ENCODE measurements around the gene LMAN2L. TPM values are rescaled to one million over a fixed set of nuclear protein-coding genes. Genes with fewer than 3 reads are reported as not detected.

Gene LMAN2L
- total and polyA plus RNA-seq, 2 donors (not counting 1 experiment from before 2014, with no cell fraction given) = 24.7 to 41.1 TPM

- Histone ChIP-seq H3K4me2 (ENCODE audit: extremely low read depth, insufficient read depth, low read length) (no peak overlapping the region), H3K27ac (ENCODE audit: insufficient read depth, low read length) (no peak overlapping the region)
Observed at GRCh38 chr2:96770442-96771202, 30.8 kb upstream of the LMAN2L start.

GRCh38 chr2:96769814-96770213 is 29.9 kb upstream of the LMAN2L start:
- Histone ChIP-seq H3K27me3 (ENCODE audit: control insufficient read depth, insufficient read depth, low read length) (no peaks in the 10 kb centered on the region), H3K27ac (ENCODE audit: insufficient read depth, low read length) (no peak overlapping the region), H4K20me1 (ENCODE audit: control insufficient read depth, extremely low read depth, insufficient read depth, low read length) (no peaks in the 10 kb centered on the region), H2AFZ (ENCODE audit: low read length) (no peak overlapping the region), H3K79me2 (ENCODE audit: control insufficient read depth, insufficient read depth, low read length) (no peaks in the 10 kb centered on the region), H3K9ac (ENCODE audit: insufficient read depth, low read length) (no peak overlapping the region), H3K9me3 (ENCODE audit: control insufficient read depth, insufficient read depth, low read depth, low read length) (no peaks in the 10 kb centered on the region), H3K4me3 (replicated peaks in 1 of 4; ENCODE audit: control extremely low read depth in 1 of 4, insufficient read depth in 1 of 4, low read depth in 3 of 4, low read length in 4 of 4) (no peak overlapping the region), H3K4me2 (ENCODE audit: extremely low read depth, insufficient read depth, low read length) (no peak overlapping the region), H3K36me3 (ENCODE audit: control insufficient read depth, insufficient read depth, low read length) (no peaks in the 10 kb centered on the region), H3K4me1 (ENCODE audit: control insufficient read depth, extremely low read depth, insufficient read depth, low read length) (no peaks in the 10 kb centered on the region)
- DNase-seq (ENCODE audit: low read depth in 2 of 2) = no peak
- TF ChIP-seq, protein P1, sequence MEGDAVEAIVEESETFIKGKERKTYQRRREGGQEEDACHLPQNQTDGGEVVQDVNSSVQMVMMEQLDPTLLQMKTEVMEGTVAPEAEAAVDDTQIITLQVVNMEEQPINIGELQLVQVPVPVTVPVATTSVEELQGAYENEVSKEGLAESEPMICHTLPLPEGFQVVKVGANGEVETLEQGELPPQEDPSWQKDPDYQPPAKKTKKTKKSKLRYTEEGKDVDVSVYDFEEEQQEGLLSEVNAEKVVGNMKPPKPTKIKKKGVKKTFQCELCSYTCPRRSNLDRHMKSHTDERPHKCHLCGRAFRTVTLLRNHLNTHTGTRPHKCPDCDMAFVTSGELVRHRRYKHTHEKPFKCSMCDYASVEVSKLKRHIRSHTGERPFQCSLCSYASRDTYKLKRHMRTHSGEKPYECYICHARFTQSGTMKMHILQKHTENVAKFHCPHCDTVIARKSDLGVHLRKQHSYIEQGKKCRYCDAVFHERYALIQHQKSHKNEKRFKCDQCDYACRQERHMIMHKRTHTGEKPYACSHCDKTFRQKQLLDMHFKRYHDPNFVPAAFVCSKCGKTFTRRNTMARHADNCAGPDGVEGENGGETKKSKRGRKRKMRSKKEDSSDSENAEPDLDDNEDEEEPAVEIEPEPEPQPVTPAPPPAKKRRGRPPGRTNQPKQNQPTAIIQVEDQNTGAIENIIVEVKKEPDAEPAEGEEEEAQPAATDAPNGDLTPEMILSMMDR (conservative IDR thresholded peaks at IDR 0.05 in 1 of 2, IDR thresholded peaks at IDR 0.05 in 1 of 2; ENCODE audit: low read depth in 1 of 2, low read length in 2 of 2) = no peak
- TF ChIP-seq EZH2 (IDR thresholded peaks at IDR 0.05; ENCODE audit: low read length, missing control alignments) = no peak

More at GRCh38 chr2:96770442-96771202, 30.8 kb upstream of the LMAN2L start:
- Histone ChIP-seq H3K27me3 (ENCODE audit: control insufficient read depth, insufficient read depth, low read length) (no peaks in the 10 kb centered on the region), H3K9me3 (ENCODE audit: control insufficient read depth, insufficient read depth, low read depth, low read length) (no peaks in the 10 kb centered on the region), H3K4me3 (replicated peaks in 1 of 4; ENCODE audit: control extremely low read depth in 1 of 4, insufficient read depth in 1 of 4, low read depth in 3 of 4, low read length in 4 of 4) (no peak overlapping the region), H3K36me3 (ENCODE audit: control insufficient read depth, insufficient read depth, low read length) (no peaks in the 10 kb centered on the region), H4K20me1 (ENCODE audit: control insufficient read depth, extremely low read depth, insufficient read depth, low read length) (no peaks in the 10 kb centered on the region), H3K9ac (ENCODE audit: insufficient read depth, low read length) (no peak overlapping the region), H2AFZ (ENCODE audit: low read length) (no peak overlapping the region), H3K79me2 (ENCODE audit: control insufficient read depth, insufficient read depth, low read length) (no peaks in the 10 kb centered on the region), H3K4me1 (ENCODE audit: control insufficient read depth, extremely low read depth, insufficient read depth, low read length) (no peaks in the 10 kb centered on the region)
- DNase-seq (ENCODE audit: low read depth in 2 of 2) = no peak
- no peak for TF ChIP-seq EZH2 (IDR thresholded peaks at IDR 0.05; ENCODE audit: low read length, missing control alignments)
- TF ChIP-seq, protein P1 (conservative IDR thresholded peaks at IDR 0.05 in 1 of 2, IDR thresholded peaks at IDR 0.05 in 1 of 2; ENCODE audit: low read depth in 1 of 2, low read length in 2 of 2) = no peak

GRCh38 chr2:96768083-96768561 is 28.3 kb upstream of the LMAN2L start:
- Histone ChIP-seq H3K9me3 (ENCODE audit: control insufficient read depth, insufficient read depth, low read depth, low read length) (no peaks in the 10 kb centered on the region), H3K27me3 (ENCODE audit: control insufficient read depth, insufficient read depth, low read length) (no peaks in the 10 kb centered on the region), H3K27ac (ENCODE audit: insufficient read depth, low read length) (no peak overlapping the region), H3K4me2 (ENCODE audit: extremely low read depth, insufficient read depth, low read length) (no peak overlapping the region), H4K20me1 (ENCODE audit: control insufficient read depth, extremely low read depth, insufficient read depth, low read length) (no peaks in the 10 kb centered on the region), H3K36me3 (ENCODE audit: control insufficient read depth, insufficient read depth, low read length) (no peaks in the 10 kb centered on the region), H3K4me3 (replicated peaks in 1 of 4; ENCODE audit: control extremely low read depth in 1 of 4, insufficient read depth in 1 of 4, low read depth in 3 of 4, low read length in 4 of 4) (no peak overlapping the region), H3K9ac (ENCODE audit: insufficient read depth, low read length) (no peak overlapping the region), H2AFZ (ENCODE audit: low read length) (no peak overlapping the region), H3K79me2 (ENCODE audit: control insufficient read depth, insufficient read depth, low read length) (no peaks in the 10 kb centered on the region), H3K4me1 (ENCODE audit: control insufficient read depth, extremely low read depth, insufficient read depth, low read length) (no peaks in the 10 kb centered on the region)
- no peak for DNase-seq (ENCODE audit: low read depth in 2 of 2)
- TF ChIP-seq EZH2 (IDR thresholded peaks at IDR 0.05; ENCODE audit: low read length, missing control alignments) = no peak
- TF ChIP-seq, protein P1 (conservative IDR thresholded peaks at IDR 0.05 in 1 of 2, IDR thresholded peaks at IDR 0.05 in 1 of 2; ENCODE audit: low read depth in 1 of 2, low read length in 2 of 2) = no peak
